Stimulated activated CD4-positive, alpha-beta T cell treated with anti-CD3 and anti-CD28 coated beads, Interleukin-15, amount 100 ng/mL, for 48 hours (primary cell): ENCODE data around the gene ITGA6.

ENCODE experiments used
- DNase-seq, 2 donors: peaks; one replicate each; pipeline ENCODE4 v3.0.0-alpha.2; 2020; ENCODE audit warnings: low read depth in 2 of 2

Gene ITGA6

GRCh38 chr2:172465417-172466334 is 38.3 kb downstream of the ITGA6 start:
- peak; percentile 48 to 70 for DNase-seq

GRCh38 chr2:172467382-172467781 is 40.0 kb downstream of the ITGA6 start:
- DNase-seq: no peak

- no peak for DNase-seq
These were observed 43.9 kb downstream of the ITGA6 start for GRCh38 chr2:172470958-172471922.

DNA sequence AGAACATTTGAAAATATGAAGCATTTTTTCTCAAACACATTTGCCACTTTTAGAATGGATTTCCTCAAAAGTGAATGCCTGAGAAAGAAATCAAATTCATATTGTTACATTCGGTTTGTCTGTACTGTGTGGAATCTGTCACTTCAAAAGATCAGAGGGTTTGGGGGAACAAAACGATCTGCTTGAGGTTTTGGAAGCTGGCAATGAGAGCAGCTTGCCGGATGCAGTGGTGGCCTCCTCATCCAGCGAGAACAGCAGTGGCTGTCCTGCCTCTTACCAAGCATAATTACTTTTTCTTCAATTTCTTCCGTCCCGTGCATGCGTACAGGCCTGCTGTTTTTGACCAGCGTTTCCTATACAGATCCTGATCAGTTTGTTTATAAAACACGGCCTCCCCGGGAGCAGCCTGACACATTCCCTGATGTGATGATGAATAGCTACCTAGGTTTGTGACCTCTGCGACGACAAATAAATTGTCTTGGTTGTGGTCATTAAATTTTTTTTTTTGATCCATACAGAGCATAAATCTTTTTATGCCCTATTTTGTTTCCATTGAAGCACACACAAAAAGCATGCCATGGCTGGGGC is 45.2 kb downstream of the ITGA6 start:
- DNase-seq: no peak

GRCh38 chr2:172473167-172473566 is 45.8 kb downstream of the ITGA6 start:
- no peak for DNase-seq

GRCh38 chr2:172478353-172478752 is 51.0 kb downstream of the ITGA6 start:
- no peak for DNase-seq

DNA sequence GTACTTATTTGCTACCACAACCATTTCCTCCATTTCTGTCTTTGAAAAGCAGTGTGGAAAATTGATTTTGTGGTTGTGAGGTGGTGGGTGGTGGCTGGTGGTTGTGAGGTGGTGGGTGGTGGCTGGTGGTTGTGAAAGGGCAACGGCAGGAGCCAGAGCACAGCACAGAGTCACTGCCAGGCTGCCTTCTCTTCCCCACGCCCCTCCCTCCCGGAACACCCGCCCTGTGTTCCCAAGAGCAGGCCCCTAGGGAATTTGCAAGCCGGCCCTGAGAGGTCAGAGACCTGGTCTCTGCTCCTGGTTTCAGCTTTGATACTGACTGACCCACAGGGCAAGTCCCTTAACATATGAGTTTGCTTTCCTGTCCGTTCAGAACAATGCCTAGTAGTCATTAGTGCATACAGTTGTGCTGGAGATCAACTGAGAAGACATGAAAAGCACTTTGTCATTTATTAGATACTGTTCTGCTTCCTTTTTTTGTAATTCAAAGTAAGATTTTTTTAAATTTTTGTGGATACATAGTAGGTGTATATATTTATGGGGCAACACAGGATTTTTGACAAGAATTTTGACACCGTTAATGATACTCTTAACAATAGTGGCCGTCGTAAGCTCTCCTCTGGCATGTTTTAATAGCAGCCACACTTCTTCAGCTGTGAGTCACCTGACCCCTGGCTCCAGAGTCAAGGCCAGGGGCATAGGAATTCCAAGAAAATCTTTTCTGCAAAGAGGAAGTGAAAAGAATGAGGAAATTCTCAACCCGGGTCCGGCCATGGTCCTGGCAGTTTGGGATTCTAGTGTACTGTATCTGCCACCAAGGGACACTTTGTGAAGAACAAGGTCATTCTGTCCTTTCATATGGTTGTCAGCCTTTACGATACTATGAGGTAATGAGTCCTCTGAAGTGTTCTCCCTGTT is 53.2 kb downstream of the ITGA6 start:
- DNase-seq: no peak

- no peak for DNase-seq
These were observed 54.3 kb downstream of the ITGA6 start for GRCh38 chr2:172481507-172482262.

GRCh38 chr2:172484253-172484652 is 56.9 kb downstream of the ITGA6 start:
- DNase-seq: no peak

- no peak for DNase-seq
These were observed 57.3 kb downstream of the ITGA6 start for GRCh38 chr2:172484706-172485105.

DNA sequence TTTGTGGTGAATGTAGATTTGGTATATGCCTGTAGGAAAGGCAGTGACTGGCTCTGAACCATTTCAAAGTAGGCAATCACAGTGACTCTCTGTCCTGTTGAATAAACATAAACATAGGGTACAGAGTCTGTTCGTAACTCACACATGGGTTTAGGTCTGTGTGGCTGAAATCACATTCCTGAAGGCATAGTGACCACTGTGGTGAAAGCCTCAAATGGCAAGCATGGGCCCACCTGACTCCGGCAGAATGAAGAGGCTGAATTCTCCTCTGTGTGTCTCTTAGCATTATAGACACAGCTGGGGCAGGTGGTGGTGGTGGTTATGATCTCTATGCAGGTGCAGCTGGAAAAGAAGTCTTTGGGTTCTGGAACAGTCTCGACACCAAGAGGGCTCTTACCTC is 61.2 kb downstream of the ITGA6 start:
- no peak for DNase-seq

- DNase-seq: no peak
These were observed 62.3 kb downstream of the ITGA6 start for GRCh38 chr2:172489681-172490080.

- DNase-seq: no peak
These were observed 68.8 kb downstream of the ITGA6 start for GRCh38 chr2:172496160-172496608.

DNA sequence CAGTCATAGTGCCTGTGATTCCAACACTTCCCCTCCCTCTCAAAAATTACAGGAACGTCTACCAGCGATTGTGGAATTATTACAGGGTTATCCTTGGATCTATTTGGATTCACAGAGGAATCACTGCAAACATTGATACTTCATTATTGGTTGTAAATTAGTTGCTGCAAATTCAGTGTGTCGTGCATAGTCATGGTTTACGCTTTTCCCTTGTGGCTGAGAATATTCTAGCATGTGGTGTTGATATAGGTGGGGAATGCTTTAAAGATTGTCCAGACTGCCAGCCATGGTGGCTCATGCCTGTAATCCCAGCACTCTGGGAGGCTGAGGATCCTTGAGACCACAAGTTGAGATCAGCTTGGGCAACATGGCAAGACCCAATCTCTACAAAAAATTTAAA is 79.8 kb downstream of the ITGA6 start:
- no peak for DNase-seq

- no peak for DNase-seq
These were observed 82.7 kb downstream of the ITGA6 start for GRCh38 chr2:172510088-172510487.

DNA sequence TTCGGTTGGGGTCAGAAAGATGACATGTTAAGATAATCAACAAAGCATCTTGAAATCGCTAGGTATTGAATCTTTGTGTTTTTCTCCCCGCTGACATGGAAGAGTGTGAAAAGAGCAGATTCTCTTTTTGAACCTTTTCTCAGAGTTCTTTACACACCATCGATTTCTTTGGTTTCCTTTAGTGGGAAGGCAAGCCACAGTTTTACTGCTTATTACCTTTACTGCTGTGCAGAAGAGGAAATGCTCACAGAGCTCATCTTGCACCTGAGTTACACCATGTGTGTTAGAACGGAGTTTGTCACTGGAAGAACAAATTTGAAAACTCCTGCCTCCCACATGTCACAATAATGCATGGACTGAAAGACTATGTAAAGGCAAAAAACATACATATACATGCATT is 83.2 kb downstream of the ITGA6 start:
- no peak for DNase-seq

- DNase-seq: no peak
These were observed 85.6 kb downstream of the ITGA6 start for GRCh38 chr2:172512810-172513523.

DNA sequence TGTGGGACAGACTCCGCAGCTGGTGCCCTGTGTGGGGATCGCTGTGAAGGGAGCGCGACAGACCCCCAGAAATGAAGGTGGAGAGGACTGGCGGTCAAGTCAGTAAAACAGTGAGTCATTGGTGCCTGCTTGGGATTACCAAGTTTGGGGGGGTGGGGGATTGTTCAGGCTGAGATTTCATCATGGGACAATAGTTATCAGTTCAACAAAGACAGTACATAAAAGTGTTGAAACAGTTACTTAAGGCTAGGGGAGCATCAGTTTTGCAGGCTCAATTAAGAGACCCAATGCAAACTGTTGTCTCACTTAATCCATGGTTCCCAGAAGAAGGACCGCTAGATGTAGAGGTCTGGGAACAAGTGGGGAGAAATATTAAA is 86.1 kb downstream of the ITGA6 start:
- DNase-seq: no peak

GRCh38 chr2:172513935-172514586 is 86.7 kb downstream of the ITGA6 start:
- no peak for DNase-seq
